Mammary epithelial cell (primary cell): ENCODE results near the gene IL3.

Experiments
- CTCF ChIP-seq, 2 donors: IDR thresholded peaks in 1 of 2; conservative IDR thresholded peaks in 1 of 2; 2 replicates each; pipeline ENCODE4 v1.5.1; 2011 to 2012; ENCODE audit warnings: inconsistent platforms in 2 of 2, low read length in 2 of 2, mild to moderate bottlenecking in 2 of 2, control low read depth in 1 of 2, low read depth in 1 of 2; ENCODE audit not compliant: insufficient read depth in 1 of 2; ENCODE audit errors: extremely low read depth in 1 of 2
- EZH2 ChIP-seq: IDR thresholded peaks from 2 replicates; pipeline ENCODE4 v1.6.1; 2012; ENCODE audit warnings: low read length, inconsistent platforms, borderline replicate concordance

DNA sequence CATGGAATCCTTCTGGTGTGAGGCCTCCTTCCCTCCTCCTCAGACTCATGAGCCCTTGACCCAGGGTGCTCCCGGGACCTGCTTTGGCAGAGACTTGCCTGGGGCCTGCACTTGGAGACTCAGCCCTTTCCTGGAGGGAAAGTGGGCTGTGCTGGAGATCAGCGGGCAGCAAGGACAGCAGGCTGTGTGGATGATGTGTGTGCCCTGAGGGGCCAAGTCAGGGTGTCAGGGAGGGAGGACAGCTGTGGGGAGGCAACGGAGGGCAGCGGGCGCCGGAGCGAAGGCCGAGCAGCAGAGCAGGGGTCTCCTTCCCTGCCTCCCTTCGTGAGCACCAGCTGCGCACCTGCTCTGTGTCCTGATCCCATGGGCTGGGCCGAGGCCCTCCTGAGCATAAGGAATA is 7.0 kb downstream of the IL3 start:
- TF ChIP-seq CTCF (conservative IDR thresholded peaks at IDR 0.05 in 1 of 2, IDR thresholded peaks at IDR 0.05 in 1 of 2; ENCODE audit: extremely low read depth in 1 of 2, insufficient read depth in 1 of 2, low read depth in 1 of 2, low read length in 2 of 2) (no peak), EZH2 (no peak)
